GM21423 (cell line): ENCODE data around the gene ABHD8.

Source experiments
- ATAC-seq: cut with Tn5 transposase; IDR thresholded peaks from one replicate; pipeline ENCODE4 v1.9.1; 2021; ENCODE audit warnings: mild to moderate bottlenecking, moderate library complexity; ENCODE audit not compliant: unreplicated experiment

Gene ABHD8

GRCh38 chr19:17243830-17244617 lies 59.2 kb downstream of the ABHD8 start:
- ATAC-seq = no peak

DNA sequence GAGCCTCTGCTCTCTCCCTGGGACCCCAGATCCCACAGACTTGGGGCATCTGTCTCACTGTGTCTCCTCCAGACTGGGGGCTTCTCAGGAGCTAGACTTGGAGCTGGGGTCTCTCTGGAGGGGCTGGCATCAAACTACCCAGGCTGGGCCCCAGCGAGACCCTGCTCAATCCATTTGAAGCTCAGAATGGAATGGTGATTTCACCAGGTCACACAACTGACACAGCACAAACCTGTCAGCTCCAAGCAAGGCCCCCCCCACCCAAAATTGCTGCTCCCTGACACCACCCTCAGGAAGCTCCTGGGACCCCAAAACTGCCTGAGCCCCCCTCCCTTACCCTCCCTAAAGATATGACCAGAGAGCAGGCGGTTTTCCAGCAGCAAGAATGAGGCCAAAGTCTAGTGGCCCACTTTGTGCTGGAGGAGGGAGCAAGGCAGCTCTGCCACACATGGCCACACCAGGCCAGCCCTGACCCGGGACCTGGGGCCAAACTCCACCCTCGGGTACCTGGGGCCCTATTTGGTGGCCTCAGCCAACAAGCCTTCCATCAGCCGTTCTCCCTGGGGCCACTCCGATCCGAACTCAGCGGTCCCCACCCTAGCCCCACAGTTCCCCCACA lies 59.9 kb downstream of the ABHD8 start:
- ATAC-seq = no peak

DNA sequence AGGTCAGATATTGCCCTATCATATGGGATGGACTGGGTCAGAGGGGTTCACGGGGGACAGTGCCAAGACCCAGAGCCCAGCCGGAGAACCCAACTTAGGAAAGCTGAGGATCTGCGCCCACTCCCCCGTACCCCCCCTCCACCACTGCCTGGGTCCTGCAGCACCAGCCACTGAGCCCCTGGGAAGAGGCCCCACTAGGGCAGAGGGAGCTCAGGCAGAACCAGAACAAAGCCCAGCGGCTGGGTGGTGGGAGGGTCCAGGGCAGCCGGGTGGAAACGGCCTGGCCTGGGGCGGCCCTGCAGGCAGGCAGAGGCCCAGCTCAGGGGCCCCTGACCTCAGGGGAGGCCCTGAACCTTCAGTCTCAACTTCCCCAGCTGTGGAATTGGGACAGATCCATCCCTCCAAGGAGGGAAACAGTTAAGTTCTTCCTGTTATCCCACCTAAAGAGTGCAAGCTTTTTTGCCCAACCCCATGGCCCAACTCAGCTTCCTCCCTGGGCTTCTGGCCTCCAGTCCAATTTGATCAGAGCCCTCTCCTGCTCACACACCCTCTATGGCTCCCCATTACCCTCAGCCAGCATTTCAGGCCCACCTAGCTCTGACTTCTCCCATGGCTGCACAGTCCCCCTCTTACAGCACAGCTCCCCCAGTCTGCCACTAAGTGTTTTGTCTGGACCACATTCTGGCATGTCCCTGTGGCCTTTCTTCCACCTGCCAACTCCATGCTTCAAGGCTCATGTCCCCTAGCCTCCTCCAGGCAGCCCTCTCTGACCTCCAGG lies 60.6 kb downstream of the ABHD8 start:
- no peak for ATAC-seq
